Stromal cell of bone marrow (primary cell): ENCODE measurements around the gene TMEM184B.
A peak's percentile ranks its signal among the peaks of the same experiment; 100 is the strongest.

Experiments
- DNase-seq: peaks from one replicate; pipeline ENCODE4 v3.0.0-alpha.2; 2012; ENCODE audit warnings: low read depth

The TMEM184B gene

GRCh38 chr22:38308791-38309498, 36.1 kb upstream of the TMEM184B start:
- no peak for DNase-seq

DNA sequence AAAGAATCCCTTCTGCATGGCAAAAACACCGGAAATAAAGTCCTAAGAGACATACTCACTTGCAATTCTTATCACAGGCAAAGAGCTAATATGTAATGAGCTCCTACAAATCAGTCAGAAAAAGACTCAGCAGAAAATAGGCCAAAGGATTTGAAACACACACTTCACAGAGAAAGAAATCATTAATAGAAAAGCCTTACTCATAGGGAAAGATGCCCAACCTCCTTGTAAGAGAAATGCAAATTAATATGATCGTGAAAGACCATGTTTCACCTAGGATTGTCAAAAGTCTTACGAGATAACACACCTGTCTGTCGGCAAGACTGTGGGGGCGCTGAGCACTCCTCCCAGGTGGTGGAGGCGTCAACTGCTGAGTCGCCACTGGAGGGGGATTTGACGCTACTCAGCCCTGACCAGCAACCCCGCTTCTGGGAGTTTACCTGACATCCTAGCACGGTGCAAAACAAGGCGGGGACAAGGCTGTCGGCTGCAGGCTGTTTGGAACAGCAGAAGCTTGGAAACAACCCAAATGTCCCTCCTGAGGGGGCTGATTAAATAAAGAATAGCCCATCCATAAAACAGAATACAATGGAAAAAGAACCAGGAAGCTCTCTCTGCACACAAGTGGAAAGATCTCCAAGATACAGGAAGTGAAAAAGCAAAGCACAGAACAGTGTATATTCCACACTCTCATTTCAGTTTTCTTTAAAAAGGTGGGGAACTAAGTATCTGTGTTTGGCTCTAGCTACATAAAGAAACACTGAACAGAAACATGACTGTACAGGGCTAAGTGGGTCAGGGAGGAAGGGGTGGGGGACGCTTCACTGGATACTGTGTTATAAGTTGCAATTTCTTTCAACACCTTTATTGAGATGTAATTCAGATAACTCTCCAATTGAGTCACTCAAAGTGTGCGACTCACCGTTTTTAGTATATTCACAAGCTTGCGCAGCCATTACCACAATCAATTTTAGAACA, 33.0 kb upstream of the TMEM184B start:
- no peak for DNase-seq

DNA sequence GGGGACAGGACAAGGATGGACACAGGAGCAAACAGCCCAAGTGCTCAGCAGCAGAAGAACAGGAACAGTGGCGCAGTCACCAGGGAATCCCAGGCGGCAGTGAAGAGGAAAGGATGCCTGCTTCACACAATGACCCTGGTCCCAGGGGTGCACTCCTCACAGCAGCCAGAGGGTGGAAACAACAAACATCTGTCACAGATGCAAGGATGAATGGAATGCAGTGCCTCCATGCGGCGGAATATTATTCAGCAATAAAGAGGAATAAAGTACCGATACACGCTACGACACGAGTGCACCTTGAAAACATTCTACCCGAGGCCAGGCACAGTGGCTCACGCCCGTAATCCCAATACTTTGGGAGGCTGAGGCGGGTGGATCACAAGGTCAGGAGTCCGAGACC, 31.7 kb upstream of the TMEM184B start:
- no peak for DNase-seq

DNA sequence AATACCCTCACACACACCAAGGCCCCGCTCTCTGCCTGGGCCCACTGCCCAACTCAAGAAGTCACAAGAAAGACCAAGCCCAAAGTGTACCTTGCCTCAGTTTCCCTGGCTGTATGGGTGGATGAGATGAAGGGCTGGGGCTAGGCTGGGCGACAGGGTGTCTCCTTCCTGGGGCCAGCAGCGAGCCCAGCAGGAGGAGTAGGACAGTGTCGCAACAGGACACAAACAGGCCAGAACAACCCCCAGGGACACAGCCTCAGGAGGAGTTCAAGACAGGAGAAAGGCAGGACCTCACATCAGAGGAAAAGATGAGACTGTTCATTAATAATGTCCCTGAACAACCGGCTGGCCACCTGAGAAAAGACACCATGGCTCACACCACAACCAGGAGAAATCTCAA, 31.2 kb upstream of the TMEM184B start:
- no peak for DNase-seq

DNA sequence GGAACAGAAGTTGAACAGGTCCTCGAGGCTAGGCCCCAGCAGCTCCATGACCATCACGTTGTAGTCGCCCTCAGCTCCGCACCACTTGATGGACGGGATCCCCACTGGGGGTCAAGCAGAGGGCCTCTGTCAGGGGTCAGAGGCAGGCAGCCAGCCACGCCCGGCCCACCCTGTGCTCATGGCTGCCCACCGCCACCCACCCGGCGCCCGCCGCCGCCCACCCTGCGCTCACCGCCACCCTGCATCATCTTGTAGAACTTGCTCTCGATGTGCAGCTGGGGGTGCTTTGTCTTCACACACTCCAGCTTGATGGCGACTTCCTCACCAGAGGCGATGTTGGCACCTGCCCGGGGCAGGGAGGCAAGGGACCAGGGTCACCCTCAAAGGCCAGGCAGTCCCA, 30.1 kb upstream of the TMEM184B start:
- no peak for DNase-seq

DNA sequence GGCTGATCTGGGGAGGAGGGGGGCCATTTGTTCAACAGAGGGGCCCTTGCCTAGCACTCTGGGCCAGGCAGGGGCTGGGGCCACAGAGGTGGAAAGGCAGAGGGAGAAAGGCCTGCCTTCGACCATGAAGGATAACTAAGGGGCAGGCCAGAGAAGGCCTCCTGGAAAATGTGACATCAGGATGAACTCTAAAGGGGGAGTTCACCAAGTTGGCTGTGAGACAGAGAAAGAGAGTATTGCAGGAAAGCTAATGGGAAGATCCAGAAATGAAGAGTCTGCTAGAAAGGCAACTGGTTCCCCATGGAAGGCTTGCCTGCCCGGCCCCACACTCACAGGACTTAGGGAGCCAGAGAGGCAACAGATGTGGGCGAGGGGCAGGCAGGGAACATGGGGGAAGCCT, 28.1 kb upstream of the TMEM184B start:
- no peak for DNase-seq

GRCh38 chr22:38300197-38300945, 27.6 kb upstream of the TMEM184B start:
- no peak for DNase-seq

DNA sequence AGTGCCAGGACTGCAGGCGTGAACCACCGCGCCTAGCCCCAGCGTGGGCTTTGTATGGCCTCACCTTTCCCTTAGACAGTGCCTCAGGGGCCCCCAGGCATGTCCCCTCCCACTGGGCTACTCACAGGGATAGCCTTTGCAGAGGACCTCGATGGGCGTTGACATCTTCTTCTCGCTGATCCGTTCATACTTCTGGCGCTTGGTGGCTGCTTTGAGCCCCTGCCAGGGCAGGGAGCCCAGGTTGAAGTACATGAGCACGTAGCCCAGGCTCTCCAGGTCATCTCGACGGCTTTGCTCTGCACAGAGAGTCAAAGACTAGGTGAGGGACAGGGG, 26.9 kb upstream of the TMEM184B start:
- no peak for DNase-seq

DNA sequence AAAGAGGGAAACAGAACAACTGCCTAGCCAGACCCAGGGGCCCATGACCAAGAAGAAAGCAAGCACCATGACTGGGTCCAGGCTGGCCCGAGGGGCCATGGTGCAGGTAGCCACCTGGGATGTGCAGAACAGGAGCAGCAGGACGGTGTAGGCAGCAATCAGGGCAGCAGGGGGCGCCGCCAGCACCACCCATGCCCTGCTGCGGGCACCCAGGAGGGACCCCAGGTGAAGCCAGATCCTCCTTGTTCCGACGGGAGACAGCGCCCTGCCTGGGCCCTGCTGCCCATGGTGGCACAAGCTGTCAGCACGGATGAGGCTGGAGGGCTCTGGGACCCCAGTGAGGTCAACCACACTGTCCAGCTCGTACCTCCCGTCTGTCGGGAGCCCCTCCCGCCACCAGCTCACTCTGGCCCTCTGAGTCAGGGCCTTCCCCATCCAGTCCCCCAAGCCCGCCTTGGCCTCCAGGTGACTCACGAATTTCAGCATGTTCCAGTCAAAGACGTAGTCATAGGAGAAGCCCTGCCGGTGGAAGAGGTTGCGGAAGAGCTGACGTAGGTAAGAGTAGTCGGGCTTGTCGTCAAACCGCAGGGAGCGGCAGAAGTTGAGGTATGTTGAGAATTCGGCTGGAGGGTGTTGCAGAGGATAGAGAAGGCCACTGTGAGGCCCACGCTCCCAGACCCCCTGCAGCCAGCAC, 25.6 kb upstream of the TMEM184B start:
- no peak for DNase-seq

- DNase-seq, result no peak
Observed at GRCh38 chr22:38296372-38296771, 23.6 kb upstream of the TMEM184B start.

DNA sequence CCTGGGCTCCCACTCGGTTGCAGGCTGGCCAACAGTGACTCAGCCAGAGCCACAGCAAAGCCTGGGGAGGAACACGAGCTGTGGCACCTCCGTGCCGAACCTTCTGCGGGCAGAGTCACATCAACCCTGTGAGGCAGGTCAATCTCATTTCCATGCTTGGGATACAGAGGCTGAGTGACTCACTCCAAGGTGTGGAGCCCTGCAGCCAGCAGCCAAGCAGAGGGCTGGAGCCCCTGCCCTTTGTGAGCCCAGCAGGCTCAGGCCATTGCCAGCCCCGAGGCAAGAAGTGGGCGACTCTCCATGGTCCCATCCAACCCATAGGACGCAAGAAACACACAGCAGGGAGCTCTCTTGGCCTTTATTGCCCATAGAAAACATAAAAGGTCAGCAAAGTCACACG, 23.1 kb upstream of the TMEM184B start:
- DNase-seq, result no peak

- no peak for DNase-seq
Observed at GRCh38 chr22:38295339-38295738, 22.5 kb upstream of the TMEM184B start.

DNA sequence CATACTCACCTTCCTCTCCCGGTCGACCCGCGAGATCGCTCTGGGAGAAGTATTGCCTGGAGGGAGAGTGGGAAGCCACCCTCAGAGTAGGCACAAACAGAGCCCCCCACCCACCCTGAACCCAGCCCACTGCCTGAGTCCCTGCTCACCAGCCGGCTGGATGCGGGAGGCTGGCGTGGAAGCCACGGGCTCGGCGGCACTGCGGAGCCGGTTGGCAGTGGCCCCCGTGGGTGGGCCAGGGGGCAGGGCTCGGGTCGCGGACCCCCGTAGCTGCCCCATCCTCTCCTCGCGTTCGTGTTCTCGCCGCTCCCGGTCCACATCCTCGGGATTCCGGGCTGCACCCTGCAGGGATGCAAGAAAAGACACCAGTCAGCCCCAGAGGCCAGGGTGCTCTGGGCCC, 21.4 kb upstream of the TMEM184B start:
- no peak for DNase-seq

GRCh38 chr22:38292694-38293093, 19.9 kb upstream of the TMEM184B start:
- no peak for DNase-seq

- no peak for DNase-seq
Observed at GRCh38 chr22:38291201-38291777, 18.5 kb upstream of the TMEM184B start.

DNA sequence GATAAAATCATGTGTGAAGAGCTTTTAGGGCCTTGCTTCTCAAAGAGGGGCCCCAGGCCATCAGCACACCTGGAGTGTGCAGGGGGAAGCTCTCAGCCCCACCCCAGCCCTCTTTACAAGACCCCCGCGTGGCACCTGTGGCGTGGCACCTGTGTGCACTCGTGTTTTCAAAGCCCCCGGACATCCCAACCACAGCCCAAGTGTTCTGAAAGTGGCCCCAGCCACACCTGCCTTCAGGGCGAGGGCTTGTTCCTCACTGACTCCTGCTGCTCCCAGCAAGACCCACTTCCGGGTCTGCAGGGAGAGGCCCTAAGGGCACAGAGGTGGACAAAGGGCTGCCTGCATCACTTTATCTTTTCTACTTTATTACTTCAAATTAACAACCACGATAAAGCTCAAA, 17.5 kb upstream of the TMEM184B start:
- DNase-seq, result no peak

DNA sequence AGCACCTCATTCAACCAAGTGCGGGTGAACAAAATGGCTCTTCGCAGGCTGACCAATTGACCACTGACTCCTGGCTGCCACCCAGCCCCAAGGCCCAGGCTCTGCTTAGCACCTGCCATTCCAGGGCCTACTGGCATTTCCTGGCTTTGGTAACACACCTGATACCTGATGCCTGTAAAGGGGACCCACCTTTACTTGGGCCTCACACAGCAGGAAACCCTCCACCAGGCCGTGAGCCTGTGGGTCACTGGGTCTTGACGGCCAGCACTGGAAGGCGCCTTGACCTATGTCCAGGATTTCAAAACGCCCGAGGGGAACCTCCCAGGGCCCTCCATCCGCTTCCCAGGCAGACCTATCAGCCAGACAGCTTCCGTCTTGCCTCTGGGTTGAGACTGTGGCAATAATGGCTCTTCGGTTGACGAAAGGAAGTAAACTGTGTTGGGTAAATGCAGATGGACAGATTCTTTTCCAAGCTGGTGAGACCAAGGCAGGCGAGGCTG, 16.8 kb upstream of the TMEM184B start:
- DNase-seq, result no peak

DNA sequence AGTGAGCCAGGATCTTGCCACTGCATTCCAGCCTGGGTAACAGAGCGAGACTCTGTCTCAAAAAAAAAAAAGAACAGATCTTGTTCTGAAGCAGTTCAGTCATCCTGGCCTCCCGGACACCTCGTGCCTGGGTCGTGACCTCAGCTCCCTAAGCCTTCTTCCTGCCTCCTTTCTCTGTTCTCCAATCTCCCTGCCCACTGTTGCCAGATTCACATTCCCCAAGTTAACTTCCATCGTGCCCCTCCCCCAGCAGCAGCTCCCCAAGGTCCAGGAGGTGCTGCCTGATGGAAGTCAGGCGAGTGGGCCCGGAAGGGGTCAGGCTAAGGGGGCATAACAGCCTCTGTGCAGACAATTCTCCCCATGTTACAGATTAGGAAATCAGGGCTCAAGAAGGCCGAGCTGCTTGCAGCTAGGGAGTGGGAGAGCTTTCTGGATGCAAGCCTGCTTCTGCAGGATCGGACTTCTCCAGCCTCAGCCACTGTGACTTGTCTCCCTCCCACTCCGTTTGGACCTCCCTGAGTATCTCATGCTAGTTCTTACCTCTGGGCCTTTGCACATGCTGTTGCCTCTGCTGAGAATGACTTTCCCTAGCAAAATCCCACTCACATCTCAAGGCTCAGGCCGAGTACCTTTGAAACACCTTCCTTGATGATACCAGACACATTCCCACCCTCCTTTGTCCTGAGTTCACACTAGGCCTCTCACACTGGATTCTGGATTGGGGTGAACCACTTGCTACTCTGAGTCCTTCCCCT, 14.3 kb upstream of the TMEM184B start:
- DNase-seq, result no peak

DNA sequence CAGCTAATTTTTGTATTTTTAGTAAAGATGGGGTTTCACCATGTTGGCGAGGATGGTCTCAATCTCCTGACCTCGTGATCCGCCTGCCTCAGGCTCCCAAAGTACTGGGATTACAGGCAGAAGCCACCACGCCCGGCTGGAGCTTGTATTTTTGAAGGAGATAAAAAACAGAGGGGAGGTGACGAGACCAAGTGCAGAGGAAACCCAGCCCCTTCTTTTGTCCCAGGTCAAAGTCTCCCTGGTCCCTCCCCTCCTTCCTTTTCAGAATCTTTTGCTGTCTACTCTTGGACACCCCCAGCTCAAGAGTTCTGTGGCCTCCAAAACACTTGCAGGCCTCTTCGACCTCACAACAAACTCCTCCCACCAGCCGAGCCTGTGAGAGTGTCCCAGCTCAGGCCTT, 12.2 kb upstream of the TMEM184B start:
- no peak for DNase-seq

DNA sequence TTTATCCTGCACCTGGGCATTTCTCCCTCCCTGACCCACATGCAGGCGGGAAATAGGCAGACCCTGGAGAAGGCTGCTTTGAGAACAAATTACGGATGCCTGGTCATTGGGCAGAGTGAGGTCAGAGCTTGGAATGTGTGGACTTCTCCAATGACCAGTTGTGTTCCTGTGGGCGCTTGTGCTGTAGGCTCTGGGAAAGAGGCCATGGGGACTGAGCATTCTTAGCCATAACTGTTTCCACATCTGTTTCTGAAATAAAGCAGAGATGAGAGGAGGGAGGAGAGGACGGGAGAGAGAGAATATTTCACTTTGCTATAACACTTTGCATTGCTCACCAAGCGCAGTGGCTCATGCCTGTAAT, 11.2 kb upstream of the TMEM184B start:
- peak; percentile 92 for DNase-seq

DNA sequence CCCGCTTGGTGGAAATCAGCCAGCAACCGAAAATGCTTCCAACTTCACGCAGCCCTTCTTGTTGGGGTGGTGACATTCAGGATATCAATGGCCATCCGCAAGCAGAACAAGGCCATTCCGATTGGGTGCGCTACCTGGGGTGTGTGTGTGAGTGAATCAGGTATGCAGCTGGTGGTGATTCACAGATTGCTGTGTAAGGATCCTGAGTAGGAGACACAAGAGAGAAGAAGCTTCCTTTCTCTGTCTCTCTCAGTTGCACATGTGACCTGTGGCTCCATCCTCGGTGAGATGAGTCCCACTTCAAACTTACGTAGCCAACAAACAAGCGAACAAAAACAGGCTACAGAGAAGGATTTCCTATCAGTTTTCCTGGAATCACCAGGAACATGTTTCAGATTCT, 9.6 kb upstream of the TMEM184B start:
- DNase-seq, result no peak
